IMR-90 (cell line): ENCODE measurements around the gene AGPAT1. TPM values are rescaled to one million over a fixed set of nuclear protein-coding genes. Genes with fewer than 3 reads are reported as not detected.

Source experiments
- ATAC-seq: fragments of 200-7000 bp; cut with Tn5 transposase; 2 replicates; pipeline ENCODE4 v1.9.1; 2020; ENCODE audit warnings: low read depth, mild to moderate bottlenecking, moderate library complexity
- BruUV-seq: library from RNA; stranded (reverse); fragments of 400-500 nt; replicated peaks from 2 replicates; lab custom pipeline; 2021; lab: Mats Ljungman, UMichigan
- CTCF ChIA-PET: fragments of 300-600 bp; formaldehyde crosslinking; extraction: SDS; loops from one replicate; lab custom pipeline; 2021; ENCODE audit warnings: antibody characterized with exemption; lab: Yijun Ruan, JAX
- POLR2A ChIA-PET: fragments of 300-600 bp; sonication (Branson Sonifier 250); formaldehyde crosslinking; loops from one replicate; lab custom pipeline; 2022; ENCODE audit warnings: antibody characterized with exemption; ENCODE audit not compliant: unreplicated experiment; lab: Charles Lee
- DNase-seq: peaks from one replicate; pipeline ENCODE4 v3.0.0; 2013
- H2AFZ ChIP-seq: replicated peaks from 2 replicates; pipeline ENCODE3; 2013; ENCODE audit warnings: low read length, mild to moderate bottlenecking; ENCODE audit not compliant: poor library complexity
- H2AK5ac ChIP-seq: 2 replicates; pipeline ENCODE4 v1.6.1; 2013; ENCODE audit warnings: low read depth, low read length, inconsistent platforms
- H2AK9ac ChIP-seq: replicated peaks from 2 replicates; pipeline ENCODE3; 2013; ENCODE audit warnings: mild to moderate bottlenecking, low read depth, low read length, moderate library complexity; ENCODE audit not compliant: poor library complexity
- H2BK120ac ChIP-seq: 2 replicates; pipeline ENCODE4 v1.6.1; 2013; ENCODE audit warnings: low read depth, low read length, inconsistent platforms
- H2BK15ac ChIP-seq: 3 replicates; pipeline ENCODE4 v1.6.1; 2013; ENCODE audit warnings: low read depth, low read length, inconsistent platforms
- H2BK20ac ChIP-seq: 2 replicates; pipeline ENCODE4 v1.6.1; 2013; ENCODE audit warnings: low read depth, mild to moderate bottlenecking, inconsistent platforms, low read length, moderate library complexity
- H2BK5ac ChIP-seq: 2 replicates; pipeline ENCODE4 v1.6.1; 2013; ENCODE audit warnings: mild to moderate bottlenecking, low read depth, low read length, inconsistent platforms; ENCODE audit not compliant: poor library complexity, severe bottlenecking
- H3K14ac ChIP-seq: replicated peaks from 2 replicates; pipeline ENCODE4 v1.6.1; 2013; ENCODE audit warnings: low read depth, low read length, inconsistent platforms
- H3K18ac ChIP-seq: 2 replicates; pipeline ENCODE4 v1.6.1; 2013; ENCODE audit warnings: low read depth, low read length, control low read depth
- H3K23ac ChIP-seq: 2 replicates; pipeline ENCODE4 v1.6.1; 2013; ENCODE audit warnings: low read depth, low read length, inconsistent platforms
- H3K27ac ChIP-seq: 2 replicates; pipeline ENCODE4 v1.5.1; 2013; ENCODE audit warnings: mild to moderate bottlenecking, control low read depth, low read length; ENCODE audit not compliant: insufficient read depth
- H3K27me3 ChIP-seq: 2 replicates; pipeline ENCODE4 v1.6.1; 2013; ENCODE audit warnings: low read length; ENCODE audit not compliant: control insufficient read depth, insufficient read depth
- H3K36me3 ChIP-seq: 2 replicates; pipeline ENCODE4 v1.6.1; 2013; ENCODE audit warnings: low read length, mixed read lengths; ENCODE audit not compliant: control insufficient read depth, insufficient read depth
- H3K4ac ChIP-seq: 2 replicates; pipeline ENCODE4 v1.6.1; 2013; ENCODE audit warnings: low read depth, low read length, inconsistent platforms
- H3K4me1 ChIP-seq: 2 replicates; pipeline ENCODE4 v1.6.1; 2013; ENCODE audit warnings: low read length, mixed read lengths; ENCODE audit not compliant: control insufficient read depth, insufficient read depth
- H3K4me2 ChIP-seq: 2 replicates; pipeline ENCODE4 v1.6.1; 2013; ENCODE audit warnings: low read depth, mild to moderate bottlenecking, control low read depth, low read length, moderate library complexity
- H3K4me3 ChIP-seq: 2 replicates; pipeline ENCODE4 v1.5.1; 2013; ENCODE audit warnings: low read depth, mild to moderate bottlenecking, control low read depth, low read length, moderate library complexity; ENCODE audit not compliant: insufficient read depth
- H3K56ac ChIP-seq: 2 replicates; pipeline ENCODE4 v1.6.1; 2013; ENCODE audit warnings: low read length, inconsistent platforms; ENCODE audit not compliant: insufficient read depth; ENCODE audit errors: extremely low read depth
- H3K79me1 ChIP-seq, 2 experiments: 2 replicates each; pipeline ENCODE4 v1.6.1; 2013; ENCODE audit warnings: low read length in 2 of 2, inconsistent platforms in 1 of 2, low read depth in 1 of 2
- H3K9ac ChIP-seq: 2 replicates; pipeline ENCODE4 v1.6.1; 2013; ENCODE audit warnings: low read depth, low read length, control low read depth
- H3K9me1 ChIP-seq: 2 replicates; pipeline ENCODE4 v1.6.1; 2013; ENCODE audit warnings: low read length, inconsistent platforms; ENCODE audit not compliant: insufficient read depth
- H3K9me3 ChIP-seq: 2 replicates; pipeline ENCODE4 v1.6.1; 2013; ENCODE audit warnings: low read length; ENCODE audit not compliant: control insufficient read depth, insufficient read depth
- H4K20me1 ChIP-seq: 2 replicates; pipeline ENCODE4 v1.6.1; 2013; ENCODE audit warnings: low read length, inconsistent platforms; ENCODE audit not compliant: insufficient read depth
- H4K5ac ChIP-seq: 2 replicates; pipeline ENCODE4 v1.6.1; 2013; ENCODE audit warnings: mild to moderate bottlenecking, low read depth, low read length, control low read depth
- H4K8ac ChIP-seq, 2 experiments: 2 replicates each; pipeline ENCODE4 v1.6.1; 2013; ENCODE audit warnings: low read depth in 2 of 2, low read length in 2 of 2, control low read depth in 1 of 2, inconsistent platforms in 1 of 2
- H4K91ac ChIP-seq: 2 replicates; pipeline ENCODE4 v1.6.1; 2013; ENCODE audit warnings: low read depth, low read length, inconsistent platforms; ENCODE audit not compliant: insufficient read depth
- CEBPB ChIP-seq: IDR thresholded peaks from 2 replicates; pipeline ENCODE4 v1.6.1; 2012; ENCODE audit warnings: low read depth, low read length, improper control_type of control experiment
- CHD1 ChIP-seq: IDR thresholded peaks from 2 replicates; pipeline ENCODE4 v1.6.1; 2012; ENCODE audit warnings: low read depth, low read length, improper control_type of control experiment
- CTCF ChIP-seq: conservative IDR thresholded peaks from 2 replicates; pipeline ENCODE4 v1.5.1; 2012; ENCODE audit warnings: mild to moderate bottlenecking, low read depth, low read length, improper control_type of control experiment
- ELK1 ChIP-seq: fragments of 150-350 bp; IDR thresholded peaks from 2 replicates; pipeline ENCODE4 v1.6.1; 2016; ENCODE audit warnings: low read depth, mild to moderate bottlenecking, low read length, moderate library complexity, borderline replicate concordance
- FOS ChIP-seq: fragments of 150-350 bp; IDR thresholded peaks from 2 replicates; pipeline ENCODE4 v1.6.1; 2016; ENCODE audit warnings: low read depth, low read length
- MXI1 ChIP-seq: IDR thresholded peaks from 2 replicates; pipeline ENCODE4 v1.6.1; 2012; ENCODE audit warnings: low read depth, mild to moderate bottlenecking, low read length, moderate library complexity, borderline replicate concordance
- NFE2L2 ChIP-seq: fragments of 150-350 bp; IDR thresholded peaks from 2 replicates; pipeline ENCODE4 v1.6.1; 2016; ENCODE audit warnings: low read depth, mild to moderate bottlenecking, low read length
- POLR2A ChIP-seq: IDR thresholded peaks from 2 replicates; pipeline ENCODE4 v1.6.1; 2012; ENCODE audit warnings: mild to moderate bottlenecking, low read depth, low read length
- RAD21 ChIP-seq: IDR thresholded peaks from 2 replicates; pipeline ENCODE4 v1.6.1; 2012; ENCODE audit warnings: low read length, improper control_type of control experiment
- RCOR1 ChIP-seq: IDR thresholded peaks from 2 replicates; pipeline ENCODE4 v1.6.1; 2012; ENCODE audit warnings: mild to moderate bottlenecking, low read length, improper control_type of control experiment; ENCODE audit not compliant: insufficient replicate concordance
- RFX5 ChIP-seq: IDR thresholded peaks from 2 replicates; pipeline ENCODE4 v1.8.0; 2012; ENCODE audit warnings: low read depth, mild to moderate bottlenecking, low read length, moderate library complexity
- SMC3 ChIP-seq: fragments of 150-350 bp; IDR thresholded peaks from 2 replicates; pipeline ENCODE4 v1.6.1; 2016; ENCODE audit warnings: low read depth, mild to moderate bottlenecking, antibody characterized with exemption, low read length, moderate library complexity
- USF2 ChIP-seq: fragments of 150-350 bp; IDR thresholded peaks from 2 replicates; pipeline ENCODE4 v1.6.1; 2017; ENCODE audit warnings: mild to moderate bottlenecking, antibody characterized with exemption, low read length, low read depth
- WGBS, 2 experiments: methylation state at CpG; one replicate each; pipeline versions ENCODE4 v1.1.5 to v1.1.7; 2013; ENCODE audit warnings: missing lambda C conversion rate in 2 of 2; ENCODE audit not compliant: insufficient read length in 1 of 2; ENCODE audit errors: extremely low coverage in 2 of 2; 5-methylcytosine and 5-hydroxymethylcytosine counted together
- dilution Hi-C: fragments of 300-500 bp; cut with HindIII; formaldehyde crosslinking; loops from one replicate; pipeline ENCODE4 v1.14.3; 2018; ENCODE audit warnings: low sequenced_read_pairs; ENCODE audit not compliant: unreplicated experiment
- in situ Hi-C: fragments of 300-500 bp; cut with MboI; formaldehyde crosslinking; loops from 3 replicates; pipeline ENCODE4 v1.14.3; 2019; ENCODE audit warnings: low sequenced_read_pairs, inconsistent platforms, mixed read lengths
- intact Hi-C: fragments of 100-400 bp; cut with micrococcal nuclease; formaldehyde crosslinking; loops from 2 replicates; pipeline ENCODE4 v1.10.0; 2022
- polyA plus RNA-seq, 3 experiments: library from polyadenylated mRNA; depleted of rRNA; stranded (reverse); fragments of >200 nt; gene quantifications; 2 replicates each; pipeline ENCODE4 v1.2.3, GENCODE V29; 2012; ENCODE audit warnings: low replicate concordance in 1 of 3
- total RNA-seq: library from RNA; depleted of rRNA; stranded (reverse); fragments of >200 nt; gene quantifications from 2 replicates; pipeline ENCODE4 v1.2.3, GENCODE V29; 2012

The AGPAT1 gene
- total and polyA plus RNA-seq, 2 of the 4 experiments (the other 2 are of a cell fraction): 27.2 to 116 TPM

- Histone ChIP-seq H3K9me3 (no peaks in the 10 kb centered on the region), H3K9ac (no peak overlapping the region), H3K4me2 (no peak overlapping the region), H2AK9ac (no peak overlapping the region), H3K27me3 (no peaks in the 10 kb centered on the region), H3K27ac (no peak overlapping the region), H4K8ac (no peak overlapping the region), H2BK120ac (no peak overlapping the region), H3K79me1 (peaks cover 18 to 44% of the 10 kb centered on the region in 2 experiments), H3K14ac (no peak overlapping the region), H3K23ac (no peak overlapping the region), H2AFZ (no peak overlapping the region), H3K18ac (no peak overlapping the region), H3K9me1 (peaks cover 15% of the 10 kb centered on the region), H2BK15ac (no peak overlapping the region), H3K4me1 (no peaks in the 10 kb centered on the region), H3K56ac (no peak overlapping the region), H2BK20ac (no peak overlapping the region), H2AK5ac (no peak overlapping the region), H3K4me3 (no peak overlapping the region), H4K91ac (no peak overlapping the region), H3K4ac (no peak overlapping the region), H3K36me3 (peaks cover 38% of the 10 kb centered on the region), H4K5ac (no peak overlapping the region), H2BK5ac (no peak overlapping the region), H4K20me1 (peaks cover under 1% of the 10 kb centered on the region; the same call in 1 of the 2 replicates)
- in situ Hi-C loops: loop anchor here (25.0 kb wide), 1 partner anchor 779 kb away; the partner anchor contains the start of genes BRD2 and HLA-DMA
- DNase-seq (no peak), ATAC-seq (no peak)
- no TSS peak for BruUV-seq
- dilution Hi-C loops: no loop called here
- ChIA-PET CTCF (no interaction called here), POLR2A (no interaction called here)
- no CpG with 5 or more reads among the region's 3 CpGs for WGBS, 2 experiments
- intact Hi-C loops: no loop called here
- TF ChIP-seq USF2 (no peak), NFE2L2 (no peak), CHD1 (no peak), RCOR1 (no peak), CEBPB (no peak), POLR2A (no peak), RFX5 (no peak), CTCF (no peak), FOS (no peak), ELK1 (no peak), SMC3 (no peak), MXI1 (no peak), RAD21 (no peak)
These were observed 7.1 kb upstream of the AGPAT1 start for GRCh38 chr6:32183030-32183429.
